BLaER1 (cell line): ENCODE results near the gene BPI.
"Not testable (repeated sequence)": the region's sequence is repeated elsewhere in the genome, so short reads cannot be mapped to it uniquely, and the experiment has no call there.

Source experiments
- H3K27ac ChIP-seq: shearing (Covaris generic); formaldehyde crosslinking; 2 replicates; pipeline ENCODE4 v1.8.1; 2022
- H3K27me3 ChIP-seq: shearing (Covaris generic); formaldehyde crosslinking; 2 replicates; pipeline ENCODE4 v1.8.1; 2022
- H3K36me3 ChIP-seq: shearing (Covaris generic); formaldehyde crosslinking; 2 replicates; pipeline ENCODE4 v1.8.1; 2022
- H3K4me1 ChIP-seq: shearing (Covaris generic); formaldehyde crosslinking; 2 replicates; pipeline ENCODE4 v1.8.1; 2022
- H3K4me2 ChIP-seq: shearing (Covaris generic); formaldehyde crosslinking; 2 replicates; pipeline ENCODE4 v1.8.1; 2022
- H3K4me3 ChIP-seq: shearing (Covaris generic); formaldehyde crosslinking; 2 replicates; pipeline ENCODE4 v1.8.1; 2022
- H3K9ac ChIP-seq: shearing (Covaris generic); formaldehyde crosslinking; 2 replicates; pipeline ENCODE4 v1.8.1; 2022
- H3K9me3 ChIP-seq: shearing (Covaris generic); formaldehyde crosslinking; 2 replicates; pipeline ENCODE4 v1.8.1; 2022
- H4K20me1 ChIP-seq: shearing (Covaris generic); formaldehyde crosslinking; 2 replicates; pipeline ENCODE4 v1.8.1; 2022
- Cebpa-rat ChIP-seq: shearing (Covaris generic); IDR thresholded peaks from 2 replicates; pipeline ENCODE4 v1.8.1; 2022

BPI gene

DNA sequence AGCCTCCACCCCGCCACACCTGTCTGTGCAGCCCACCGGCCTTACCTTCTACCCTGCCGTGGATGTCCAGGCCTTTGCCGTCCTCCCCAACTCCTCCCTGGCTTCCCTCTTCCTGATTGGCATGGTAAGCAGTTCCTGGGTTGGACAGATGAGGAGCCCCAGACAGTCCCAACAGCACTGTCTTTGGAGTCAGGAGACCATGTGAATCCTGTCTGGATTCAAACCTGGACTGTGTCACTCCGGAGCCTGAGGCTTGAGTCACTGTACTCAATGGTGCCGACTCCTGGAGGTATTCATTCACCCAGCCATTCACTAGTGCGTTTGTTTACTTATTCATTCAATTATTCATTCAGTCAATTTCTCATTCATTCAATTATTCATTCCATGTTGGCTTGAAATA, 22.4 kb downstream of the BPI start:
- no peak for TF ChIP-seq Cebpa-rat
- H3K27ac ChIP-seq = no peak overlapping the region
- H3K4me2 ChIP-seq = no peak overlapping the region
- no peaks in the 10 kb centered on the region for H3K4me1 ChIP-seq
- no peak overlapping the region for H3K4me3 ChIP-seq
- no peaks in the 10 kb centered on the region for H3K36me3 ChIP-seq
- no peaks in the 10 kb centered on the region for H4K20me1 ChIP-seq
- H3K27me3 ChIP-seq = no peaks in the 10 kb centered on the region
- no peak overlapping the region for H3K9ac ChIP-seq
- no peaks in the 10 kb centered on the region for H3K9me3 ChIP-seq

DNA sequence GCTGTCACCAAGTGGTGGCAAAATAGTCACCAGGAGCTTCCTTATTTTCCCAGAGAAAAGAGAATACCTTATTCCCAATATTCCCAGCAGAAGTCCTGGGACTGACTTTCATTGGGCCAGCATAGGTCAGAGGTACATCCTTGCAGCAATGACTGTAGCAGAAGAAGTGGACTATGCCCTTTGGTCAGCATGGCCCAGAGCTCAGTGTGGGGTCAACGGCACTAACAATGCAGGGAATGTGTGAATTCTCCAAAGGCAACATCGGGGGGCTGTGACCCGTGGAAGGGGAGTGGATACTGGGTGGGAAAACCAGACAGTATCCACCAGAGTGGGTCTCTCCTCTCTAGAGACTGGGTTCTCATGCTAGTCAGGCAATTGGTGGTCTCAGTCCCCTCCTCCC, 26.7 kb downstream of the BPI start:
- no peaks in the 10 kb centered on the region for H3K4me1 ChIP-seq
- no peak overlapping the region for H3K4me2 ChIP-seq
- TF ChIP-seq Cebpa-rat = no peak
- no peaks in the 10 kb centered on the region for H3K9me3 ChIP-seq
- H4K20me1 ChIP-seq = no peaks in the 10 kb centered on the region
- H3K27ac ChIP-seq = no peak overlapping the region
- H3K9ac ChIP-seq = no peak overlapping the region
- no peak overlapping the region for H3K4me3 ChIP-seq
- no peaks in the 10 kb centered on the region for H3K36me3 ChIP-seq
- no peaks in the 10 kb centered on the region for H3K27me3 ChIP-seq

DNA sequence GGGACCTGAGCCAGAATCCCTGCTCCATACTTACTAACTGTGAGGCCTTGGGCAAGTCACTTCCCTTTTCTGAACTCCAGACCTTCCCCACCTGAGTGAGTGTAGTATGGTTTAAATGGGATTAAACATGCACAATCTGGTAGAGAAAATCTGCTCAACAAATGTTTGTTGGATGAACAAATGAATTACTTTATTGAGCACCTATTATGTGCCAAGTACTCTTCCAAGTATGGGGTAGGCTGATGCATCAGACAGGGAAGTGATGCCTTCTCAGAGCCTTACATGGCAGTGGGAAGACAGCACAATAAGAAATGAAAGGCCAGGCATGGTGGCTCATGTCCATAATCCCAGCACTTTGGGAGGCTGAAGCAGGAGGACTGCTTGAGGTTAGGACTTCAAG, 27.3 kb downstream of the BPI start:
- Histone ChIP-seq H3K4me2 (no peak overlapping the region), H3K4me1 (no peaks in the 10 kb centered on the region), H3K9ac (no peak overlapping the region), H4K20me1 (no peaks in the 10 kb centered on the region), H3K36me3 (no peaks in the 10 kb centered on the region), H3K27ac (no peak overlapping the region), H3K4me3 (no peak overlapping the region), H3K9me3 (no peaks in the 10 kb centered on the region), H3K27me3 (no peaks in the 10 kb centered on the region)
- no peak for TF ChIP-seq Cebpa-rat

DNA sequence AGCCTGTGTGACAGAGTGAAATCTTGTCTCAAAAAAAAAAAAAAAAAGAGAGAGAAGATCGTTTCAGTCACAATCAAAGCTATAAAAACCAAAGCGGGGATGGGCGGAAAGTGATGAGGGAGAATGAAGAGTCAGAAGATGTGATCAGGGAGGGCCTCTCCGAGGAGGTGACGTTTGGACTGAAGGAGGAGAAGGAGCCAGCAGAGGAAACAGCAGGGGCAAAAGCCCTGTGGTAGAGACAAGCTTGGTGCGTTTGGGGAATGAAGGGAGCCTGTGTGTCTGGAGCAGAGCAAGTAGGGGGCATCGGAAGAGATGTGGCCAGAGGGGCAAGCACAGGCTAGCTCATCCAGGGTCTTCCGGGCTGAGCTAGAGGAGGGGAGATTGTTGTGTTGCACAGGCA, 27.9 kb downstream of the BPI start:
- TF ChIP-seq Cebpa-rat = no peak
- Histone ChIP-seq H3K4me2 (no peak overlapping the region), H3K27me3 (no peaks in the 10 kb centered on the region), H3K27ac (no peak overlapping the region), H3K36me3 (no peaks in the 10 kb centered on the region), H3K4me3 (no peak overlapping the region), H3K4me1 (peaks cover 2% of the 10 kb centered on the region), H3K9ac (no peak overlapping the region), H3K9me3 (no peaks in the 10 kb centered on the region), H4K20me1 (no peaks in the 10 kb centered on the region)

DNA sequence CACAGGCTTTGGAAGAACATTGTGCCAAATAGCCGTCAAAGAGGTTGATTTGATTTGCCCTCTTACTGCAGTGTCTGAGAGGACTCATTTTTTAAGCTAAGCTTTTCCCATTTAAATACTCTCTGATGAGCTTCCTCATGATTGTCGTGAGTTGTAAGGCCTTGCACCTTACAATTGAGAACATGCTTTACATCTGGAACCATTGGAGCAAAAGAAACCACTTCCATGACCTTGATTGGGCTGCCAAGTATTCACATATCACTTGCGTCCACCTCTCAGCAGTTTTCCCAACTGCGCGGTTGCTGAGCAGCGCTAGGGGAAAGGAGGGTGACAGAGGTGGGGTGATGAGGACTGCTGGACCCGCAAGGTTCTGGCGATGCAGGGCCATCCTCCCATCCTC, 30.1 kb downstream of the BPI start:
- H3K9ac ChIP-seq = no peak overlapping the region
- no peaks in the 10 kb centered on the region for H4K20me1 ChIP-seq
- no peak overlapping the region for H3K4me3 ChIP-seq
- H3K27ac ChIP-seq = no peak overlapping the region
- H3K36me3 ChIP-seq = no peaks in the 10 kb centered on the region
- H3K4me2 ChIP-seq = no peak overlapping the region
- no peaks in the 10 kb centered on the region for H3K27me3 ChIP-seq
- H3K4me1 ChIP-seq = peaks cover 7% of the 10 kb centered on the region
- TF ChIP-seq Cebpa-rat = no peak
- H3K9me3 ChIP-seq = peaks cover 7% of the 10 kb centered on the region; the same call in 1 of the 2 replicates

DNA sequence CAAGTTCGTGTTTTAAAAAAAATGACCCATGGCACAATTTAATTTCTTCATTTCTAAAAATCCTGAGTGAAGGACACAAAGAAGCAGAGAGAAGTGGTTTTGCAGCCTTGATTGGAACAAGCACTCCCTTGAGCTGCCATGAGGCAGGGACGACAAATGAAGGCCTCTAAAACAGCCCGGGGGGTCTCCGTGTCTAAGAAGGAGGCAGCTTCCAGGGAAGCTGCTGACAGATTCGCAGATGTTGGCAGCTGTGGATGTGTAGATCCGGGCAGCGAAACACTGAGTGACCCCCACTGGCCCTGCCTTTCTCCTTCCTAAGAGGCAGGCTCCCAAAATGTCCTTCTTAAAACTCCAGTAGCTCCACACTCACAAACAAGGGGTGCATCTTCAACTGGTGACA, 32.8 kb downstream of the BPI start:
- no peaks in the 10 kb centered on the region for H4K20me1 ChIP-seq
- no peaks in the 10 kb centered on the region for H3K27me3 ChIP-seq

DNA sequence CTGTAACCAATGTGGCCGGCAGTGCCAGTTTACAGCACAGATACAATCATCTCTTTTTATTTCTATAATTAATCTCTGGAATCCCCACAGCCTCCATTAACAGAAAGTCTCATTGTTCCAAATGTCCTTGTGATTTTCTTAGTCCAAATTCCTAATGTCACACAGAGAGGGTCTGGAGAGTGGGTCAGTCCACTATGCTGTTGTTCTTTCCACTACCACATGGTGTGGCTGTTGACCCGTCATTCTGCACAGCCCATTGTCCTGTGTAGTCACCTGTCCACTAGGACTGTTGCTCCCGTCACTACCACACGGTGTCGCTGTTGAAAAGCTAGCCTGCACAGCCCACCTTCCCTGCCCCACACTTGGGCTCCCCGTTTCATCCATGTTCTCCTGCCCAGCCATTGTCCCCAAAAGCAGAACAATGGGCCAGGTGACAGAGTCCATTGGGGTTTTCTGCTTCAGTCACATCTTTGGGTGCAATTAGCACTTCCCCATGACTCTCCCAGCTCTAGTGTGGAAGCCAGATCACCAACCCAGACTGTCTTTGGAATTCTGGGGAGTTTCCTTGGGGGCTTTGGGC, 33.7 kb downstream of the BPI start:
- Histone ChIP-seq H3K4me2 (no peak overlapping the region), H4K20me1 (no peaks in the 10 kb centered on the region), H3K4me1 (peaks cover 18% of the 10 kb centered on the region), H3K27me3 (no peaks in the 10 kb centered on the region), H3K27ac (no peak overlapping the region), H3K9me3 (peaks cover 7% of the 10 kb centered on the region; the same call in 1 of the 2 replicates), H3K36me3 (no peaks in the 10 kb centered on the region), H3K4me3 (no peak overlapping the region), H3K9ac (no peak overlapping the region)
- TF ChIP-seq Cebpa-rat = no peak

More for the DNA sequence above, 32.8 kb downstream of the BPI start:
- no peak for TF ChIP-seq Cebpa-rat
- no peak overlapping the region for H3K4me3 ChIP-seq
- peaks cover 9% of the 10 kb centered on the region for H3K4me1 ChIP-seq
- no peak overlapping the region for H3K9ac ChIP-seq
- H3K36me3 ChIP-seq = no peaks in the 10 kb centered on the region
- no peak overlapping the region for H3K27ac ChIP-seq
- peaks cover 7% of the 10 kb centered on the region; the same call in 1 of the 2 replicates for H3K9me3 ChIP-seq
- peak overlapping the region; percentile 35 for H3K4me2 ChIP-seq

DNA sequence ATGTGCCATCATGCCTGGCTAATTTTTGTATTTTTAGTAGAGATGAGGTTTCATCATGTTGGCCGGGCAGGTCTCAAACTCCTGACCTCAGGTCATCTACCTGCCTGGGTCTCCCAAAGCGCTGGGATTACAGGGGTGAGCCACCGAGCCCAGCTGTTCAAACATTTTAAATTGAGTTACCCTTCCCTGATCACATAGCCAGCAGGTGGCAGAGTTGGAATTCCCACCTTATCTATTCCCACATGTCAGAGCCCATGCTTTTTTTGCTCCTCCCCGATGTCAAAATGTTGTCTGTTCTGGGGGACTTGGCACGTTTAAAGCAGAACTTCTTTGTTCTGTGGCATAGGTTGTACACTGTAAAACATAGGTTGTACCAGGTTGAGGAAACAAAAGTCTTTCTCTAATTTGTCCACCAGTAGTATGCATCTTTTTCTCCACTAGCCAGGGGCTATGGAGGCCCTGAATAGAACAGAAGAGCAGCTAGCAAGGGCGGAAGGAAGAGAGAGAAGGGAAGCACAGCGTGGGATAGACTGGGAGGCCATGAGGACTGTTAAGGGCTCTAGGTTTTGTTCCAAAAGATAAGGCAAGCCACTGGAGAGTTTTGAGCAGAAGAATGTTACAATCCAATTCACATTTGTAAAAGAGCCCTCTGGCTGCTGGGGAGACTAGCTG, 35.0 kb downstream of the BPI start:
- no peaks in the 10 kb centered on the region for H3K27me3 ChIP-seq
- peaks cover 7% of the 10 kb centered on the region; the same call in 1 of the 2 replicates for H3K9me3 ChIP-seq
- H3K4me1 ChIP-seq = peaks cover 19% of the 10 kb centered on the region
- TF ChIP-seq Cebpa-rat = no peak
- H3K9ac ChIP-seq = no peak overlapping the region
- H3K27ac ChIP-seq = no peak overlapping the region
- H3K4me2 ChIP-seq = no peak overlapping the region
- H3K36me3 ChIP-seq = no peaks in the 10 kb centered on the region
- no peak overlapping the region for H3K4me3 ChIP-seq
- no peaks in the 10 kb centered on the region for H4K20me1 ChIP-seq

DNA sequence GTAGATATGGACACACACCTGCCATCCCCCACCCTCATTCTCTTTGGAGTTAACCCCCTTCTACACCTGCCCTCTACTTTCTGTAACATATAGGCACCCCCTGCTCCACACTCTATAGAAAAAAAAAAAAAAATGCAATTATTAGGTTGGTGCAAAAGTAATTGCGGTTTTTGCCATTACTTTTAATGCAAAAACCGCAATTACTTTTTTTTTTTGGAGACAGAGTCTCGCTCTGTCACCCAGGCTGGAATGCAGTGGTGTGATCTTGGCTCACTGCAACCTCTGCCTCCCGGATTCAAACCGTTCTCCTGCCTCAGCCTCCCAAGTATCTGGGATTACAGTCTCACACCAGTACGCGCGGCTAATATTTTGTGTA, 35.6 kb downstream of the BPI start:
- not testable (repeated sequence) for H3K9ac ChIP-seq, H3K9me3 ChIP-seq, H3K27me3 ChIP-seq, H3K27ac ChIP-seq, H3K36me3 ChIP-seq, H4K20me1 ChIP-seq, H3K4me3 ChIP-seq, H3K4me2 ChIP-seq
- peaks cover 19% of the 10 kb centered on the region for H3K4me1 ChIP-seq

DNA sequence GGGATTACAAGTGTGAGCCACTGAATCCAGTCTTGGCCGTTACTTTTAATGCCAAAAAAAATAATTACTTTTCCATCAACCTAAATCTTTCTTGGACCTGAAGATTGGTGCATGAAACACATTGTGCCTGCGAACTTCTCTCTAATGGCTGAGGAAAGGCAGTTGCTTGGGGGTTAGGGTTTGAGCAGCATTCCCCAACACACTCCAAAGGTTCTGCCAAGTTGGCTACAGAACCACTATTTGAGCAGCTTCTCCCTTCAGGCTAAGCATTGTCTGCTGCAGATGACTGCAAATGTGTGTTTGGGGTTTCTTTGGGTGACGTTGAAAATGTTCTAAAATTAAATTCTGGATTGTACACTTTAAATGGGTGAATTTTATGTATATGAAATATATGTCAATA, 36.0 kb downstream of the BPI start:
- TF ChIP-seq Cebpa-rat = no peak
- Histone ChIP-seq H4K20me1 (no peaks in the 10 kb centered on the region), H3K36me3 (no peaks in the 10 kb centered on the region), H3K27ac (no peak overlapping the region), H3K4me3 (no peak overlapping the region), H3K4me1 (peaks cover 19% of the 10 kb centered on the region), H3K9me3 (peaks cover 7% of the 10 kb centered on the region; the same call in 1 of the 2 replicates), H3K4me2 (no peak overlapping the region), H3K27me3 (no peaks in the 10 kb centered on the region), H3K9ac (no peak overlapping the region)

DNA sequence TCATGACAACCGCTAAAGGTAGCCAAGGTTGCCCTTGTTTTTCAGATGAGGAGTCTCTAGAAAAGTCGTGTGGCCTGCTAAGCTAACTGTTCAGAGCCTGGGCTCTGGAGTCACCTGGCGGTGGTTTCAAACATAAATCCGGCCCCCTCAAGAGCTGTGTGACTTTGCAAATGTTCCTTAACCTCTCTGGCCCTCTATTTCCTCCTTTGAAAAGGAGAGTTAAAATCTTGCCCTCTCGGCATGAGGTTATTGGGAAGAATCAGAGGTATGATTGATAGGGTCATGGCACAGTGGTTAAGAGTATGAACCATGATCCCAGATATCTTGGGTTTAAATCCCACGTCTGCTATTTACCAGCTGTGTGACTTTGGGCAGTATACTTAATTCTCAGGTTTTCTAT, 36.7 kb downstream of the BPI start:
- Histone ChIP-seq H3K27ac (no peak overlapping the region), H3K4me1 (peaks cover 21% of the 10 kb centered on the region), H3K4me2 (no peak overlapping the region), H3K9ac (no peak overlapping the region), H3K9me3 (peaks cover 7% of the 10 kb centered on the region; the same call in 1 of the 2 replicates), H3K4me3 (no peak overlapping the region), H3K27me3 (no peaks in the 10 kb centered on the region), H3K36me3 (no peaks in the 10 kb centered on the region), H4K20me1 (no peaks in the 10 kb centered on the region)
- TF ChIP-seq Cebpa-rat = no peak
